Kidney (tissue), 14 donors: ENCODE data around the gene UTP4. TPM values are rescaled to one million over a fixed set of nuclear protein-coding genes. Genes with fewer than 3 reads are reported as not detected.

Experiments used
- DNase-seq, 5 donors: peaks; one replicate each; pipeline ENCODE4 v3.0.0-alpha.2; 2013 to 2020
- FAIRE-seq: peaks from 2 replicates; lab custom pipeline; 2012; peaks lifted over from hg19 to GRCh38; lab: Jason Lieb, UNC
- H3K27ac ChIP-seq, 2 donors: one replicate each; pipeline ENCODE4 v1.7.0; 2013; ENCODE audit warnings: low read depth in 2 of 2, low read length in 2 of 2, inconsistent platforms in 1 of 2
- H3K27me3 ChIP-seq: one replicate; pipeline ENCODE4 v1.7.1; 2013; ENCODE audit warnings: low read length, inconsistent platforms; ENCODE audit not compliant: control insufficient read depth, insufficient read depth
- H3K36me3 ChIP-seq, 3 donors: one replicate each; pipeline versions ENCODE4 v1.7.0 to v1.7.1; 2013; ENCODE audit warnings: low read length in 3 of 3, control low read depth in 1 of 3, inconsistent platforms in 1 of 3; ENCODE audit not compliant: insufficient read depth in 3 of 3, control insufficient read depth in 2 of 3
- H3K4me1 ChIP-seq, 3 donors: one replicate each; pipeline versions ENCODE4 v1.7.0 to v1.7.1; 2013; ENCODE audit warnings: low read length in 3 of 3, inconsistent platforms in 1 of 3, low read depth in 1 of 3; ENCODE audit not compliant: control insufficient read depth in 2 of 3, insufficient read depth in 2 of 3
- H3K4me3 ChIP-seq, 3 donors: one replicate each; pipeline versions ENCODE4 v1.7.0 to v1.8.1; 2013; ENCODE audit warnings: low read length in 3 of 3, control low read depth in 1 of 3, inconsistent platforms in 1 of 3
- H3K9ac ChIP-seq, 3 donors: one replicate each; pipeline versions ENCODE4 v1.7.0 to v1.7.1; 2013; ENCODE audit warnings: low read length in 3 of 3, control low read depth in 1 of 3, inconsistent platforms in 1 of 3
- H3K9me3 ChIP-seq, 3 donors: one replicate each; pipeline versions ENCODE4 v1.7.0 to v1.7.1; 2013; ENCODE audit warnings: low read length in 3 of 3, control low read depth in 1 of 3, inconsistent platforms in 1 of 3; ENCODE audit not compliant: control insufficient read depth in 2 of 3, insufficient read depth in 1 of 3
- CTCF ChIP-seq: IDR thresholded peaks from 3 replicates; pipeline ENCODE4 v1.5.1; 2012; ENCODE audit warnings: mild to moderate bottlenecking, moderate library complexity, borderline replicate concordance; ENCODE audit not compliant: insufficient read depth; ENCODE audit errors: extremely low read depth
- intact Hi-C: fragments of 100-400 bp; cut with DNase I; formaldehyde crosslinking; loops from one replicate; pipeline ENCODE4 v1.11.1; 2022
- polyA plus RNA-seq: library from polyadenylated mRNA; stranded (reverse); fragments of 350-450 nt; fragmentation: Illumina TruSeq; extraction: RNeasy Lipid Tissue Mini Kit (QIAGEN cat#74804); gene quantifications from one replicate; pipeline ENCODE4 v1.2.3, GENCODE V29; 2014; ENCODE audit warnings: low read depth, low replicate concordance; ENCODE audit not compliant: insufficient read depth
- total RNA-seq: library from RNA; stranded (reverse); fragmentation: NEBNext Ultra II Directional; extraction: Animal tissue kit (Norgen Biotek cat#: 25700); gene quantifications from one replicate; pipeline ENCODE4 v1.2.1, GENCODE V29; 2021
- donor health status: control.
- donor health status: control.
- donor health status: control.
- donor health status: control.
- donor health status: control.
- donor health status: DM: yes; HTN: yes; CAD: no.
- donor health status: Normal renal cell carcinoma (clear cell type).

UTP4 gene
- total and polyA plus RNA-seq, 2 donors from 2014 or later: 41.7 to 57.2 TPM

- Histone ChIP-seq H3K9me3 (no peaks in the 10 kb centered on the region), H3K27ac (peak overlapping the region; percentile 91 to 93), H3K4me3 (peak overlapping the region; percentile 93 to 97 (median 95)), H3K4me1 (peaks cover 3 to 13% (median 11%) of the 10 kb centered on the region in 3 donors), H3K9ac (peak overlapping the region; percentile 85 to 99 (median 93)), H3K27me3 (no peaks in the 10 kb centered on the region), H3K36me3 (peaks cover 0 to 3% (median 0%) of the 10 kb centered on the region in 3 donors)
- intact Hi-C loops: no loop called here
- DNase-seq: peak; percentile 29 to 84 (median 59)
- no peak for TF ChIP-seq CTCF
- no peak for FAIRE-seq
Measured at GRCh38 chr16:69131167-69131838, 1.1 kb upstream of the UTP4 start.

- peak overlapping the region; percentile 85 to 99 (median 93) for H3K9ac ChIP-seq
- intact Hi-C loops: no loop called here
- H3K27ac ChIP-seq: peak overlapping the region; percentile 91 to 93
- H3K36me3 ChIP-seq: peaks cover 0 to 4% (median 0%) of the 10 kb centered on the region in 3 donors
- no peak for TF ChIP-seq CTCF
- DNase-seq: peak; percentile 90 to 94 (median 93)
- H3K9me3 ChIP-seq: no peaks in the 10 kb centered on the region
- no peak for FAIRE-seq
- no peaks in the 10 kb centered on the region for H3K27me3 ChIP-seq
- H3K4me1 ChIP-seq: peaks cover 3 to 13% (median 10%) of the 10 kb centered on the region in 3 donors
- peak overlapping the region; percentile 93 to 97 (median 95) for H3K4me3 ChIP-seq
Measured at GRCh38 chr16:69131839-69132423, 518 bp upstream of the UTP4 start.

DNA sequence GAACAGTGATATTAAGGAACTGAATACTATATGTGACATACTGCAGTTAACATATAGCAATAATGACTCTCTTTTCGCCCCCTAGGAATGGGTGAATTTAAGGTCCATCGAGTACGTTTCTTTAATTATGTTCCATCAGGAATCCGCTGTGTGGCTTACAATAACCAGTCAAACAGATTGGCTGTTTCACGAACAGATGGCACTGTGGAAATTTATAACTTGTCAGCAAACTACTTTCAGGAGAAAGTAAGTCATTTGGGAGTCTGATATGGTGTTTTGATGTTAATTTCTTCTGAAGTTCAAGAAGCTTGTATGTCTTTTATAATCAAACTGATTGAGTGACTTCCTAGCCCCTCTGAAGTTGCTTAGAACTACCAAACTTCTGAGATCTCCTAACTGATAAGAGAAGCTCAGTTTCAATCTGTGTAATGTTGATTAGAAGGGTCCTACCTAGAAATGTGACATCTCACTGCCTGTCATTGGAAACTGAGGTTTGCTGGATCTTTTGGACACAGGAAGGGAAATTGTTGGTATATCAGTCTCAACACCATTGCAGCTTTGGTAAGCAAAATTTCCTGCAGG lies 1.0 kb downstream of the UTP4 start:
- TF ChIP-seq CTCF: no peak
- Histone ChIP-seq H3K27me3 (no peaks in the 10 kb centered on the region), H3K9me3 (no peaks in the 10 kb centered on the region), H3K36me3 (peaks cover 0 to 12% (median 4%) of the 10 kb centered on the region in 3 donors), H3K27ac (no peak overlapping the region), H3K9ac (peak overlapping the region in 2 of 3 donors; percentile 69 to 79), H3K4me3 (peak overlapping the region; percentile 80 to 87 (median 82)), H3K4me1 (peaks cover 3 to 13% (median 10%) of the 10 kb centered on the region in 3 donors)
- FAIRE-seq: no peak
- DNase-seq: no peak
- intact Hi-C loops: no loop called here
